ENCODE results near the gene TLE3. TPM values are rescaled to one million over a fixed set of nuclear protein-coding genes. Genes with fewer than 3 reads are reported as not detected.

Gene TLE3
- polyA plus RNA-seq, 1 of the 3 experiments (the other 2 are of a cell fraction), result 14.7 TPM

DNA sequence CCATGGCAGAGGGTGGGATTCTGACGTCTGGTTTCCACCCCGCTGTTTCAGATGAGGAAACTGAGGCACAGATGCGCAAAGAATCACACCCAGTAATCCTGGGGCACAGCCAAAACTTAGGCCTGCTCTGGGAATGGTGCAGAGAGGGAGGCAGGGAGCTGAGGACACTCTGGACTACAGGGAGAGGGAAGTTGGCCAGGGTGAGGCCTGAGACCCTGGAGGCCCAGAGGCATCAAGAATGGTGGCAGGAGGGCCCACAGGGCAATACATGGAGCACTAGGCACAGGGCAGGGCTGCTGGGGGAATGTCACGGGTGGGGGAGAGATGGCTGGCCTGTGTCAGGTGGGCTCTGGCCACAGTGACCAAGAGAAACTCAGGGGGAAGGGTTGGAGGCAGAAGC is 63.6 kb downstream of the TLE3 start:
- Histone ChIP-seq H4K20me1 (ENCODE audit: insufficient read depth) (no peaks in the 10 kb centered on the region), H3F3A (replicated peaks; ENCODE audit: insufficient read depth) (no peaks in the 10 kb centered on the region), H3K4me2 (peak overlapping the region; percentile 92), H3K4me3 (ENCODE audit: low read depth in 2 of 2, low read length in 1 of 2) (0 out of 4 replicates have a peak overlapping the region, but pooled peaks of 1 of the 2 experiments have one; percentile 44), H3K36me3 (replicated peaks in 1 of 2; ENCODE audit: control insufficient read depth in 1 of 2, insufficient read depth in 2 of 2, low read length in 1 of 2) (no peaks in the 10 kb centered on the region), H3K9ac (no peak overlapping the region), H3K9me3 (no peaks in the 10 kb centered on the region), H3K4me1 (ENCODE audit: control insufficient read depth in 1 of 2, insufficient read depth in 2 of 2, low read depth in 1 of 2, low read length in 1 of 2) (peaks cover 8 to 25% of the 10 kb centered on the region in 2 experiments; a peak in 2 of 4 replicates), H2AFZ (ENCODE audit: low read depth) (no peak overlapping the region), H3K79me2 (ENCODE audit: insufficient read depth) (no peaks in the 10 kb centered on the region), H3K9me2 (no peaks in the 10 kb centered on the region), H3K27me3 (ENCODE audit: insufficient read depth) (peaks cover 25% of the 10 kb centered on the region), H3K27ac (ENCODE audit: low read depth in 2 of 2, low read length in 1 of 2) (no peak overlapping the region)
- TF ChIP-seq NFIC (IDR thresholded peaks at IDR 0.05; ENCODE audit: borderline replicate concordance), result no peak
- TF ChIP-seq, protein P1, sequence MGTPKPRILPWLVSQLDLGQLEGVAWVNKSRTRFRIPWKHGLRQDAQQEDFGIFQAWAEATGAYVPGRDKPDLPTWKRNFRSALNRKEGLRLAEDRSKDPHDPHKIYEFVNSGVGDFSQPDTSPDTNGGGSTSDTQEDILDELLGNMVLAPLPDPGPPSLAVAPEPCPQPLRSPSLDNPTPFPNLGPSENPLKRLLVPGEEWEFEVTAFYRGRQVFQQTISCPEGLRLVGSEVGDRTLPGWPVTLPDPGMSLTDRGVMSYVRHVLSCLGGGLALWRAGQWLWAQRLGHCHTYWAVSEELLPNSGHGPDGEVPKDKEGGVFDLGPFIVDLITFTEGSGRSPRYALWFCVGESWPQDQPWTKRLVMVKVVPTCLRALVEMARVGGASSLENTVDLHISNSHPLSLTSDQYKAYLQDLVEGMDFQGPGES (IDR thresholded peaks at IDR 0.05; ENCODE audit: low read depth, low read length), result no peak
- no peak for TF ChIP-seq FOXM1 (IDR thresholded peaks at IDR 0.05; ENCODE audit: low read depth)
- TF ChIP-seq, protein P2, sequence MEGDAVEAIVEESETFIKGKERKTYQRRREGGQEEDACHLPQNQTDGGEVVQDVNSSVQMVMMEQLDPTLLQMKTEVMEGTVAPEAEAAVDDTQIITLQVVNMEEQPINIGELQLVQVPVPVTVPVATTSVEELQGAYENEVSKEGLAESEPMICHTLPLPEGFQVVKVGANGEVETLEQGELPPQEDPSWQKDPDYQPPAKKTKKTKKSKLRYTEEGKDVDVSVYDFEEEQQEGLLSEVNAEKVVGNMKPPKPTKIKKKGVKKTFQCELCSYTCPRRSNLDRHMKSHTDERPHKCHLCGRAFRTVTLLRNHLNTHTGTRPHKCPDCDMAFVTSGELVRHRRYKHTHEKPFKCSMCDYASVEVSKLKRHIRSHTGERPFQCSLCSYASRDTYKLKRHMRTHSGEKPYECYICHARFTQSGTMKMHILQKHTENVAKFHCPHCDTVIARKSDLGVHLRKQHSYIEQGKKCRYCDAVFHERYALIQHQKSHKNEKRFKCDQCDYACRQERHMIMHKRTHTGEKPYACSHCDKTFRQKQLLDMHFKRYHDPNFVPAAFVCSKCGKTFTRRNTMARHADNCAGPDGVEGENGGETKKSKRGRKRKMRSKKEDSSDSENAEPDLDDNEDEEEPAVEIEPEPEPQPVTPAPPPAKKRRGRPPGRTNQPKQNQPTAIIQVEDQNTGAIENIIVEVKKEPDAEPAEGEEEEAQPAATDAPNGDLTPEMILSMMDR (IDR thresholded peaks at IDR 0.05), result no peak
- TF ChIP-seq SIN3A (IDR thresholded peaks at IDR 0.05; ENCODE audit: borderline replicate concordance, low read depth, low read length), result no peak
- TF ChIP-seq RXRA (IDR thresholded peaks at IDR 0.05; ENCODE audit: borderline replicate concordance, low read depth), result no peak
- TF ChIP-seq RFX5 (IDR thresholded peaks at IDR 0.05; ENCODE audit: low read length), result no peak
- TF ChIP-seq, protein P3, sequence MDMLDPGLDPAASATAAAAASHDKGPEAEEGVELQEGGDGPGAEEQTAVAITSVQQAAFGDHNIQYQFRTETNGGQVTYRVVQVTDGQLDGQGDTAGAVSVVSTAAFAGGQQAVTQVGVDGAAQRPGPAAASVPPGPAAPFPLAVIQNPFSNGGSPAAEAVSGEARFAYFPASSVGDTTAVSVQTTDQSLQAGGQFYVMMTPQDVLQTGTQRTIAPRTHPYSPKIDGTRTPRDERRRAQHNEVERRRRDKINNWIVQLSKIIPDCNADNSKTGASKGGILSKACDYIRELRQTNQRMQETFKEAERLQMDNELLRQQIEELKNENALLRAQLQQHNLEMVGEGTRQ (IDR thresholded peaks at IDR 0.05; ENCODE audit: borderline replicate concordance, low read depth, low read length), result no peak
- no peak for TF ChIP-seq POLR2AphosphoS5 (IDR thresholded peaks at IDR 0.05; ENCODE audit: low read depth, low read length)
- TF ChIP-seq, protein P4, sequence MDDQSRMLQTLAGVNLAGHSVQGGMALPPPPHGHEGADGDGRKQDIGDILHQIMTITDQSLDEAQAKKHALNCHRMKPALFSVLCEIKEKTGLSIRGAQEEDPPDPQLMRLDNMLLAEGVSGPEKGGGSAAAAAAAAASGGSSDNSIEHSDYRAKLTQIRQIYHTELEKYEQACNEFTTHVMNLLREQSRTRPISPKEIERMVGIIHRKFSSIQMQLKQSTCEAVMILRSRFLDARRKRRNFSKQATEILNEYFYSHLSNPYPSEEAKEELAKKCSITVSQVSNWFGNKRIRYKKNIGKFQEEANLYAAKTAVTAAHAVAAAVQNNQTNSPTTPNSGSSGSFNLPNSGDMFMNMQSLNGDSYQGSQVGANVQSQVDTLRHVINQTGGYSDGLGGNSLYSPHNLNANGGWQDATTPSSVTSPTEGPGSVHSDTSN (IDR thresholded peaks at IDR 0.05), result no peak
- no peak for TF ChIP-seq MEF2A (IDR thresholded peaks at IDR 0.05; ENCODE audit: borderline replicate concordance, low read depth)
- TF ChIP-seq EP300 (IDR thresholded peaks at IDR 0.05; ENCODE audit: borderline replicate concordance in 1 of 2, low read depth in 1 of 2, low read length in 1 of 2), result no peak
- no peak for TF ChIP-seq ELF1 (IDR thresholded peaks at IDR 0.05)
- TF ChIP-seq RCOR1 (IDR thresholded peaks at IDR 0.05; ENCODE audit: low read length), result no peak
- TF ChIP-seq GABPA (IDR thresholded peaks at IDR 0.05; ENCODE audit: low read depth), result no peak
- no peak for TF ChIP-seq GATA2 (CRISPR knock-in tag; IDR thresholded peaks at IDR 0.05)
- no peak for TF ChIP-seq NRF1 (IDR thresholded peaks at IDR 0.05; ENCODE audit: low read depth, low read length)
- ChIA-PET POLR2A (interaction anchor here (1.2 to 1.4 kb wide), 2 partner anchors 64 to 65 kb away, joined by 3 to 7 read pairs; partner anchors contain the start of gene TLE3), CTCF (interaction anchor here (0.5 to 2.2 kb wide), 7 partner anchors 10 to 458 kb away, joined by 3 to 13 read pairs (median 5); partner anchors contain the start of gene TLE3)
- 43% methylated on average over 4 of the region's 4 CpGs for WGBS (ENCODE audit: low lambda C conversion rate)
- DNase-seq, result no peak
